H9 (cell line): ENCODE data around the gene GPR173. TPM values are rescaled to one million over a fixed set of nuclear protein-coding genes. Genes with fewer than 3 reads are reported as not detected.

ENCODE experiments used
- DNase-seq: peaks from one replicate; pipeline ENCODE4 v3.0.0-alpha.2; 2017
- H2AFZ ChIP-seq: one replicate; pipeline ENCODE4 v1.6.1; 2013; ENCODE audit warnings: mild to moderate bottlenecking, low read length, control low read depth, moderate library complexity
- H2AK5ac ChIP-seq: 2 replicates; pipeline ENCODE4 v1.6.1; 2013; ENCODE audit warnings: low read length, control low read depth, mixed read lengths; ENCODE audit not compliant: insufficient read length
- H2BK120ac ChIP-seq: one replicate; pipeline ENCODE4 v1.6.1; 2013; ENCODE audit warnings: low read depth, mild to moderate bottlenecking, low read length, control low read depth, inconsistent platforms; ENCODE audit not compliant: poor library complexity, severe bottlenecking
- H2BK12ac ChIP-seq: 2 replicates; pipeline ENCODE4 v1.6.1; 2013; ENCODE audit warnings: low read length, control low read depth, mixed read lengths, low read depth; ENCODE audit not compliant: insufficient read length
- H2BK15ac ChIP-seq: 2 replicates; pipeline ENCODE4 v1.6.1; 2013; ENCODE audit warnings: low read depth, low read length, control low read depth
- H2BK20ac ChIP-seq: one replicate; pipeline ENCODE4 v1.6.1; 2013; ENCODE audit warnings: low read depth, mild to moderate bottlenecking, low read length, control low read depth, inconsistent platforms; ENCODE audit not compliant: poor library complexity, severe bottlenecking
- H2BK5ac ChIP-seq: 2 replicates; pipeline ENCODE4 v1.6.1; 2013; ENCODE audit warnings: low read length, control low read depth, mixed read lengths; ENCODE audit not compliant: insufficient read length
- H3K14ac ChIP-seq: 2 replicates; pipeline ENCODE4 v1.6.1; 2013; ENCODE audit warnings: low read length, control low read depth; ENCODE audit not compliant: insufficient read depth
- H3K18ac ChIP-seq: 2 replicates; pipeline ENCODE4 v1.6.1; 2013; ENCODE audit warnings: low read depth, mild to moderate bottlenecking, mixed read lengths, low read length, control low read depth; ENCODE audit not compliant: insufficient read length
- H3K23ac ChIP-seq: 2 replicates; pipeline ENCODE4 v1.6.1; 2013; ENCODE audit warnings: low read length, control low read depth, mixed read lengths, low read depth; ENCODE audit not compliant: insufficient read length
- H3K23me2 ChIP-seq: 2 replicates; pipeline ENCODE4 v1.6.1; 2013; ENCODE audit warnings: low read depth, mild to moderate bottlenecking, mixed read lengths, low read length, control low read depth; ENCODE audit not compliant: insufficient read length, poor library complexity, severe bottlenecking
- H3K27ac ChIP-seq: 2 replicates; pipeline ENCODE4 v1.5.1; 2013; ENCODE audit warnings: low read length, control low read depth, mixed read lengths, low read depth; ENCODE audit not compliant: insufficient read length
- H3K27me3 ChIP-seq: 2 replicates; pipeline ENCODE4 v1.6.1; 2013; ENCODE audit warnings: low read length, control low read depth, inconsistent platforms; ENCODE audit not compliant: insufficient read depth
- H3K4ac ChIP-seq: 2 replicates; pipeline ENCODE4 v1.6.1; 2013; ENCODE audit warnings: low read depth, mild to moderate bottlenecking, control low read depth, inconsistent platforms, low read length, moderate library complexity
- H3K4me1 ChIP-seq: 2 replicates; pipeline ENCODE4 v1.6.1; 2013; ENCODE audit warnings: low read length, control low read depth, inconsistent platforms; ENCODE audit not compliant: insufficient read depth
- H3K4me2 ChIP-seq: 2 replicates; pipeline ENCODE4 v1.6.1; 2013; ENCODE audit warnings: low read length, control low read depth, mixed read lengths; ENCODE audit not compliant: insufficient read length, insufficient read depth
- H3K56ac ChIP-seq: 2 replicates; pipeline ENCODE4 v1.6.1; 2013; ENCODE audit warnings: low read depth, mild to moderate bottlenecking, mixed read lengths, low read length, control low read depth; ENCODE audit not compliant: insufficient read length
- H3K79me1 ChIP-seq: 2 replicates; pipeline ENCODE4 v1.6.1; 2013; ENCODE audit warnings: low read depth, mild to moderate bottlenecking, moderate library complexity, low read length, control low read depth, inconsistent platforms; ENCODE audit not compliant: insufficient read depth, poor library complexity, severe bottlenecking
- H3K79me2 ChIP-seq: 2 replicates; pipeline ENCODE4 v1.6.1; 2013; ENCODE audit warnings: low read length, control low read depth, inconsistent platforms; ENCODE audit not compliant: insufficient read depth
- H3K9ac ChIP-seq: 2 replicates; pipeline ENCODE4 v1.6.1; 2013; ENCODE audit warnings: low read length, control low read depth, mixed read lengths; ENCODE audit not compliant: insufficient read length; ENCODE audit errors: extremely low read depth
- H3K9me3 ChIP-seq: one replicate; pipeline ENCODE4 v1.6.1; 2013; ENCODE audit warnings: low read depth, low read length, inconsistent platforms; ENCODE audit not compliant: control insufficient read depth
- H3T11ph ChIP-seq: one replicate; pipeline ENCODE4 v1.6.1; 2013; ENCODE audit warnings: mild to moderate bottlenecking, low read length, control low read depth, inconsistent platforms
- H4K20me1 ChIP-seq: one replicate; pipeline ENCODE4 v1.6.1; 2013; ENCODE audit not compliant: control insufficient read depth, insufficient read length, insufficient read depth
- H4K5ac ChIP-seq: 2 replicates; pipeline ENCODE4 v1.6.1; 2013; ENCODE audit warnings: low read depth, mild to moderate bottlenecking, mixed read lengths, low read length, control low read depth; ENCODE audit not compliant: insufficient read length
- H4K8ac ChIP-seq: replicated peaks from 2 replicates; pipeline ENCODE4 v1.6.1; 2013; ENCODE audit warnings: low read length, control low read depth, mixed read lengths, low read depth; ENCODE audit not compliant: insufficient read length
- H4K91ac ChIP-seq: 2 replicates; pipeline ENCODE4 v1.6.1; 2013; ENCODE audit warnings: low read depth, mild to moderate bottlenecking, moderate library complexity, mixed read lengths, low read length, control low read depth; ENCODE audit not compliant: insufficient read length
- H3K27ac Mint-ChIP-seq, 3 experiments: 2 replicates in 2 of 3; 3 replicates in 1 of 3; pipeline ENCODE4 v1.8.0; 2020 to 2021; ENCODE audit warnings: mixed read lengths in 3 of 3, mild to moderate bottlenecking in 1 of 3, moderate library complexity in 1 of 3
- H3K27me3 Mint-ChIP-seq: 2 replicates; pipeline ENCODE4 v1.8.0; 2021; ENCODE audit warnings: low read depth, mild to moderate bottlenecking, moderate library complexity, mixed read lengths
- H3K36me3 Mint-ChIP-seq, 3 experiments: 2 replicates in 2 of 3; 3 replicates in 1 of 3; pipeline ENCODE4 v1.8.0; 2020 to 2021; ENCODE audit warnings: low read depth in 3 of 3, mixed read lengths in 3 of 3; ENCODE audit not compliant: insufficient read depth in 1 of 3
- H3K4me1 Mint-ChIP-seq, 2 experiments: 2 replicates each; pipeline ENCODE4 v1.8.0; 2020; ENCODE audit warnings: mixed read lengths in 2 of 2
- H3K4me3 Mint-ChIP-seq, 2 experiments: 2 replicates in 1 of 2; 3 replicates in 1 of 2; pipeline ENCODE4 v1.8.0; 2020 to 2021; ENCODE audit warnings: mild to moderate bottlenecking in 2 of 2, mixed read lengths in 2 of 2, moderate library complexity in 1 of 2
- H3K9me3 Mint-ChIP-seq, 2 experiments: 2 replicates in 1 of 2; 3 replicates in 1 of 2; pipeline ENCODE4 v1.8.0; 2020; ENCODE audit warnings: mild to moderate bottlenecking in 2 of 2, mixed read lengths in 2 of 2, moderate library complexity in 1 of 2
- WGBS: extraction: QIAGEN DNeasy Blood & Tissue Kit; methylation state at CpG from one replicate; pipeline ENCODE4 v1.1.7; 2013; ENCODE audit warnings: missing lambda C conversion rate, low lambda C conversion rate, mixed read lengths; ENCODE audit not compliant: insufficient read length; ENCODE audit errors: extremely low coverage; 5-methylcytosine and 5-hydroxymethylcytosine counted together
- total RNA-seq: library from RNA; stranded (reverse); gene quantifications from 2 replicates; pipeline ENCODE4 v1.2.1, GENCODE V29; 2021
- TF ChIP-seq, protein P1 (sequence below): fragments of 200-600 bp; sonication (generic); conservative IDR thresholded peaks from 3 replicates; pipeline ENCODE4 v1.8.0; 2021; ENCODE audit warnings: antibody characterized with exemption, mild to moderate bottlenecking

GPR173 gene
- total RNA-seq, 1 experiment from 2014 or later, result 5.4 TPM

DNA sequence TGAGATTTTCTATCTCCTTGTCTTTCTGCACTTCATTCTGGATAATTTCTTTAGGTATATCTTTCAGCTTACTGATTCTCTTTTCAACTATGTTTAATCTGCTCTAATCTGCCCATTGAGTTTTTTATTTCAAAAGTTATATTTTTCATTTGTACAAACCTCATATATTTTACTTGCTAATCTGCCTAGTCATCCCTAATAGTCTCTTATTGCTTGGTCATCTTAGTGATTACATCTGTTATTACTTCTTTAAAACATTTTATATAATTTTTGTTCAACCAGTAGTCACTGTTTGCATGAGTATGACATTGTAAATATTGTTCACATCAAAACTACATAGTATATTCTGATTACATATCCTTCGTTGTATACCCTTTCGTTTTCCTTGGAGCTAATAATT is 77.8 kb downstream of the GPR173 start:
- Histone ChIP-seq H3K18ac (no peak overlapping the region), H2BK120ac (no peak overlapping the region), H4K8ac (no peak overlapping the region), H3K79me1 (no peaks in the 10 kb centered on the region), H4K91ac (no peak overlapping the region), H3T11ph (no peak overlapping the region), H4K5ac (no peak overlapping the region), H2AK5ac (no peak overlapping the region), H3K79me2 (no peaks in the 10 kb centered on the region), H2BK15ac (no peak overlapping the region), H3K9ac (no peak overlapping the region), H4K20me1 (no peaks in the 10 kb centered on the region), H2BK12ac (no peak overlapping the region), H3K14ac (no peak overlapping the region), H2BK20ac (no peak overlapping the region), H3K27me3 (no peaks in the 10 kb centered on the region), H3K9me3 (peaks cover 15% of the 10 kb centered on the region), H2AFZ (no peak overlapping the region), H3K23ac (no peak overlapping the region), H3K56ac (no peak overlapping the region), H3K23me2 (no peaks in the 10 kb centered on the region), H3K4me2 (no peak overlapping the region), H3K27ac (no peak overlapping the region), H2BK5ac (no peak overlapping the region), H3K4me1 (no peaks in the 10 kb centered on the region), H3K4ac (no peak overlapping the region)
- Mint-ChIP-seq H3K27me3 (no peaks in the 10 kb centered on the region), H3K36me3 (peaks cover 10 to 14% (median 11%) of the 10 kb centered on the region in 3 experiments; a peak in 5 of 7 replicates), H3K4me1 (no peaks in the 10 kb centered on the region), H3K4me3 (no peak overlapping the region), H3K9me3 (peaks cover 64 to 74% of the 10 kb centered on the region in 2 experiments), H3K27ac (no peak overlapping the region)
- no peak for DNase-seq
- no CpG with 5 or more reads among the region's 2 CpGs for WGBS
- TF ChIP-seq, protein P1, sequence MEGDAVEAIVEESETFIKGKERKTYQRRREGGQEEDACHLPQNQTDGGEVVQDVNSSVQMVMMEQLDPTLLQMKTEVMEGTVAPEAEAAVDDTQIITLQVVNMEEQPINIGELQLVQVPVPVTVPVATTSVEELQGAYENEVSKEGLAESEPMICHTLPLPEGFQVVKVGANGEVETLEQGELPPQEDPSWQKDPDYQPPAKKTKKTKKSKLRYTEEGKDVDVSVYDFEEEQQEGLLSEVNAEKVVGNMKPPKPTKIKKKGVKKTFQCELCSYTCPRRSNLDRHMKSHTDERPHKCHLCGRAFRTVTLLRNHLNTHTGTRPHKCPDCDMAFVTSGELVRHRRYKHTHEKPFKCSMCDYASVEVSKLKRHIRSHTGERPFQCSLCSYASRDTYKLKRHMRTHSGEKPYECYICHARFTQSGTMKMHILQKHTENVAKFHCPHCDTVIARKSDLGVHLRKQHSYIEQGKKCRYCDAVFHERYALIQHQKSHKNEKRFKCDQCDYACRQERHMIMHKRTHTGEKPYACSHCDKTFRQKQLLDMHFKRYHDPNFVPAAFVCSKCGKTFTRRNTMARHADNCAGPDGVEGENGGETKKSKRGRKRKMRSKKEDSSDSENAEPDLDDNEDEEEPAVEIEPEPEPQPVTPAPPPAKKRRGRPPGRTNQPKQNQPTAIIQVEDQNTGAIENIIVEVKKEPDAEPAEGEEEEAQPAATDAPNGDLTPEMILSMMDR, result no peak
